Keratinocyte (primary cell): ENCODE results near the gene MAPRE2.

Experiments used
- EZH2 ChIP-seq: IDR thresholded peaks from one replicate; pipeline ENCODE4 v1.6.1; 2012; ENCODE audit warnings: inconsistent platforms, mild to moderate bottlenecking, low read length, moderate library complexity
- TF ChIP-seq, protein P1 (sequence below), 3 experiments: IDR thresholded peaks in 1 of 3; conservative IDR thresholded peaks in 1 of 3; optimal IDR thresholded peaks in 1 of 3; 2 replicates in 2 of 3; 3 replicates in 1 of 3; pipeline versions ENCODE3 to v1.5.1; 2011; ENCODE audit warnings: low read length in 3 of 3, mild to moderate bottlenecking in 3 of 3, moderate library complexity in 2 of 3, control low read depth in 1 of 3, inconsistent platforms in 1 of 3; ENCODE audit not compliant: insufficient read depth in 2 of 3; ENCODE audit errors: extremely low read depth in 1 of 3

GRCh38 chr18:35054401-35054800 lies 13.2 kb downstream of the MAPRE2 start:
- TF ChIP-seq, protein P1, sequence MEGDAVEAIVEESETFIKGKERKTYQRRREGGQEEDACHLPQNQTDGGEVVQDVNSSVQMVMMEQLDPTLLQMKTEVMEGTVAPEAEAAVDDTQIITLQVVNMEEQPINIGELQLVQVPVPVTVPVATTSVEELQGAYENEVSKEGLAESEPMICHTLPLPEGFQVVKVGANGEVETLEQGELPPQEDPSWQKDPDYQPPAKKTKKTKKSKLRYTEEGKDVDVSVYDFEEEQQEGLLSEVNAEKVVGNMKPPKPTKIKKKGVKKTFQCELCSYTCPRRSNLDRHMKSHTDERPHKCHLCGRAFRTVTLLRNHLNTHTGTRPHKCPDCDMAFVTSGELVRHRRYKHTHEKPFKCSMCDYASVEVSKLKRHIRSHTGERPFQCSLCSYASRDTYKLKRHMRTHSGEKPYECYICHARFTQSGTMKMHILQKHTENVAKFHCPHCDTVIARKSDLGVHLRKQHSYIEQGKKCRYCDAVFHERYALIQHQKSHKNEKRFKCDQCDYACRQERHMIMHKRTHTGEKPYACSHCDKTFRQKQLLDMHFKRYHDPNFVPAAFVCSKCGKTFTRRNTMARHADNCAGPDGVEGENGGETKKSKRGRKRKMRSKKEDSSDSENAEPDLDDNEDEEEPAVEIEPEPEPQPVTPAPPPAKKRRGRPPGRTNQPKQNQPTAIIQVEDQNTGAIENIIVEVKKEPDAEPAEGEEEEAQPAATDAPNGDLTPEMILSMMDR (optimal IDR thresholded peaks at IDR 0.05 in 1 of 3, IDR thresholded peaks at IDR 0.05 in 1 of 3, conservative IDR thresholded peaks at IDR 0.05 in 1 of 3; ENCODE audit: extremely low read depth in 1 of 3, insufficient read depth in 2 of 3, low read length in 3 of 3): no peak
- no peak for TF ChIP-seq EZH2
